PFSK-1 (cell line): ENCODE results near the gene CAMTA1.

Experiments
- POLR2AphosphoS5 ChIP-seq: IDR thresholded peaks from 2 replicates; pipeline ENCODE4 v1.6.1; 2012; ENCODE audit warnings: low read depth, mild to moderate bottlenecking, control low read depth, low read length, moderate library complexity
- TAF1 ChIP-seq: IDR thresholded peaks from 2 replicates; pipeline ENCODE4 v1.6.1; 2012; ENCODE audit warnings: low read length, control low read depth, borderline replicate concordance; ENCODE audit not compliant: insufficient read depth
- TF ChIP-seq, protein P1 (sequence below), 2 experiments: IDR thresholded peaks; 2 replicates each; pipeline versions ENCODE4 v1.6.1 to v1.8.0; 2011 to 2012; ENCODE audit warnings: low read depth in 2 of 2, low read length in 2 of 2, control low read depth in 1 of 2, inconsistent platforms in 1 of 2, mild to moderate bottlenecking in 1 of 2, moderate library complexity in 1 of 2; ENCODE audit not compliant: insufficient read depth in 1 of 2

DNA sequence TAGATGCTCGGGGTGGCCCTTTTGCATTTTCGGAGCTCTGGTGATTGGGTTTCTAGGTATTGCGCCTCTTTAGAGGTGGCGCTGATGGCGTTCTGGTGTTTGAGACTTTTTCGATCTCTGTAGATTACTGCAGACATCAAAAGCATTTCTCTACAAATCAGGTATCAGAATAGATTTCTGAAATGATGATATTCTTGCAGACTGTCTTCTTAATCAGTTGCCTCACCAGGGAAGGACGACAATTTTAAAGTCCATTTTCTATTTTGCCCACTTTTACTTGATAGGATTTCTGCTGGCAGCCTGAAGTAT lies 920.6 kb downstream of the CAMTA1 start:
- TF ChIP-seq, protein P1, sequence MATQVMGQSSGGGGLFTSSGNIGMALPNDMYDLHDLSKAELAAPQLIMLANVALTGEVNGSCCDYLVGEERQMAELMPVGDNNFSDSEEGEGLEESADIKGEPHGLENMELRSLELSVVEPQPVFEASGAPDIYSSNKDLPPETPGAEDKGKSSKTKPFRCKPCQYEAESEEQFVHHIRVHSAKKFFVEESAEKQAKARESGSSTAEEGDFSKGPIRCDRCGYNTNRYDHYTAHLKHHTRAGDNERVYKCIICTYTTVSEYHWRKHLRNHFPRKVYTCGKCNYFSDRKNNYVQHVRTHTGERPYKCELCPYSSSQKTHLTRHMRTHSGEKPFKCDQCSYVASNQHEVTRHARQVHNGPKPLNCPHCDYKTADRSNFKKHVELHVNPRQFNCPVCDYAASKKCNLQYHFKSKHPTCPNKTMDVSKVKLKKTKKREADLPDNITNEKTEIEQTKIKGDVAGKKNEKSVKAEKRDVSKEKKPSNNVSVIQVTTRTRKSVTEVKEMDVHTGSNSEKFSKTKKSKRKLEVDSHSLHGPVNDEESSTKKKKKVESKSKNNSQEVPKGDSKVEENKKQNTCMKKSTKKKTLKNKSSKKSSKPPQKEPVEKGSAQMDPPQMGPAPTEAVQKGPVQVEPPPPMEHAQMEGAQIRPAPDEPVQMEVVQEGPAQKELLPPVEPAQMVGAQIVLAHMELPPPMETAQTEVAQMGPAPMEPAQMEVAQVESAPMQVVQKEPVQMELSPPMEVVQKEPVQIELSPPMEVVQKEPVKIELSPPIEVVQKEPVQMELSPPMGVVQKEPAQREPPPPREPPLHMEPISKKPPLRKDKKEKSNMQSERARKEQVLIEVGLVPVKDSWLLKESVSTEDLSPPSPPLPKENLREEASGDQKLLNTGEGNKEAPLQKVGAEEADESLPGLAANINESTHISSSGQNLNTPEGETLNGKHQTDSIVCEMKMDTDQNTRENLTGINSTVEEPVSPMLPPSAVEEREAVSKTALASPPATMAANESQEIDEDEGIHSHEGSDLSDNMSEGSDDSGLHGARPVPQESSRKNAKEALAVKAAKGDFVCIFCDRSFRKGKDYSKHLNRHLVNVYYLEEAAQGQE (IDR thresholded peaks at IDR 0.05; ENCODE audit: insufficient read depth in 1 of 2, low read depth in 2 of 2, low read length in 2 of 2) = no peak
- TF ChIP-seq POLR2AphosphoS5 (no peak), TAF1 (no peak)
